Measurements from ENCODE around the gene TMEM130. TPM values are rescaled to one million over a fixed set of nuclear protein-coding genes. Genes with fewer than 3 reads are reported as not detected.

Gene TMEM130
- total and polyA plus RNA-seq, 10 of the 15 experiments (the other 5 are each of a cell fraction or from before 2014, with no cell fraction given): 0.04 to 0.15 (median 0.11) TPM; not detected in 7

- Histone ChIP-seq H3K79me2 (ENCODE audit: control insufficient read depth, insufficient read depth, low read length) (no peaks in the 10 kb centered on the region), H3K27me3 (replicated peaks in 1 of 2; ENCODE audit: control insufficient read depth in 2 of 2, insufficient read depth in 2 of 2, low read length in 1 of 2) (peaks cover 4 to 8% of the 10 kb centered on the region in 2 experiments; a peak in 3 of 4 replicates), H3K9ac (ENCODE audit: control insufficient read depth, insufficient read depth, low read length) (no peak overlapping the region), H3K4me2 (ENCODE audit: control insufficient read depth, insufficient read depth) (no peak overlapping the region), H4K20me1 (ENCODE audit: control insufficient read depth, insufficient read depth) (no peaks in the 10 kb centered on the region), H3K27ac (ENCODE audit: control insufficient read depth, insufficient read depth) (no peak overlapping the region), H3K9me3 (replicated peaks; ENCODE audit: control insufficient read depth, insufficient read depth, low read length) (no peaks in the 10 kb centered on the region), H2AFZ (ENCODE audit: control insufficient read depth, low read depth, low read length) (no peak overlapping the region), H3K4me3 (no peak overlapping the region), H3K36me3 (ENCODE audit: control insufficient read depth in 2 of 2, insufficient read depth in 2 of 2, low read length in 1 of 2) (no peaks in the 10 kb centered on the region), H3K4me1 (ENCODE audit: control insufficient read depth, insufficient read depth, low read length) (no peaks in the 10 kb centered on the region)
- RAD21 ChIA-PET (ENCODE audit: unreplicated experiment): no interaction called here
- ATAC-seq: no peak
- in situ Hi-C loops (cut with MboI) (no loop called here), intact Hi-C loops (cut with micrococcal nuclease; ENCODE audit: unreplicated experiment) (no loop called here)
- CTCF ChIA-PET: no interaction called here
- FAIRE-seq: no peak
- POLR2A ChIA-PET: no interaction called here
- no TSS peak for BruUV-seq (replicated peaks)
- 29% methylated on average over 14 of the region's 14 CpGs for WGBS (ENCODE audit: insufficient coverage, insufficient replicate concordance, low lambda C conversion rate, missing lambda C conversion rate)
- TF ChIP-seq ZBTB11 (CRISPR knock-in tag; IDR thresholded peaks at IDR 0.05) (no peak), EZH2 (IDR thresholded peaks at IDR 0.05; ENCODE audit: borderline replicate concordance, control insufficient read depth, low read depth, low read length) (no peak), E2F8 (IDR thresholded peaks at IDR 0.05; ENCODE audit: low read depth, partially characterized antibody) (no peak), JUNB (IDR thresholded peaks at IDR 0.05) (no peak), E4F1 (IDR thresholded peaks at IDR 0.05; ENCODE audit: borderline replicate concordance, partially characterized antibody) (no peak), SREBF2 (IDR thresholded peaks at IDR 0.05; ENCODE audit: low read length) (no peak), HDAC2 (IDR thresholded peaks at IDR 0.05) (no peak), SMAD1 (IDR thresholded peaks at IDR 0.05; ENCODE audit: low read depth, partially characterized antibody) (no peak), SPI1 (IDR thresholded peaks at IDR 0.05; ENCODE audit: borderline replicate concordance, insufficient read depth, low read depth, low read length) (no peak), NFXL1 (IDR thresholded peaks at IDR 0.05; ENCODE audit: borderline replicate concordance) (no peak), YY1 (IDR thresholded peaks at IDR 0.05; ENCODE audit: low read depth, low read length) (no peak)
- SMC1A ChIA-PET (ENCODE audit: uncharacterized antibody, unreplicated experiment): no interaction called here
- DNase-seq (ENCODE audit: low read depth, low spot score): no peak
Observed at GRCh38 chr7:98864731-98865453, 4.9 kb downstream of the TMEM130 start.

Data from GM12878 (cell line).